ENCODE results near the gene UQCRQ. TPM values are rescaled to one million over a fixed set of nuclear protein-coding genes. Genes with fewer than 3 reads are reported as not detected.

The UQCRQ gene
- total and polyA plus RNA-seq, 2 of the 13 experiments (the other 11 are each of a cell fraction or from before 2014, with no cell fraction given) = 257 to 575 TPM

- TF ChIP-seq SIX1 (CRISPR knock-in tag; IDR thresholded peaks at IDR 0.05; ENCODE audit: borderline replicate concordance) (no peak), CEBPG (CRISPR knock-in tag; IDR thresholded peaks at IDR 0.05) (no peak), ATF5 (CRISPR knock-in tag; IDR thresholded peaks at IDR 0.05; ENCODE audit: low read depth) (no peak), ZNF788 (CRISPR knock-in tag; IDR thresholded peaks at IDR 0.05; ENCODE audit: borderline replicate concordance) (peak; percentile 27; the same call in 1 of the 2 replicates), ZNF329 (CRISPR knock-in tag; IDR thresholded peaks at IDR 0.05; ENCODE audit: low read depth) (no peak), ZNF777 (CRISPR knock-in tag; IDR thresholded peaks at IDR 0.05) (peak; percentile 98), FOXC1 (CRISPR knock-in tag; IDR thresholded peaks at IDR 0.05; ENCODE audit: borderline replicate concordance) (no peak), KLF9 (CRISPR knock-in tag; IDR thresholded peaks at IDR 0.05; ENCODE audit: low read depth) (no peak), NFYC (CRISPR knock-in tag; IDR thresholded peaks at IDR 0.05) (no peak), ZNF326 (CRISPR knock-in tag; IDR thresholded peaks at IDR 0.05; ENCODE audit: borderline replicate concordance) (no peak), RCOR2 (CRISPR knock-in tag; IDR thresholded peaks at IDR 0.05) (no peak), ZNF10 (CRISPR knock-in tag; IDR thresholded peaks at IDR 0.05; ENCODE audit: borderline replicate concordance, low read depth) (no peak), GZF1 (CRISPR knock-in tag; IDR thresholded peaks at IDR 0.05) (0 out of 2 replicates have a peak, but pooled peaks have one; percentile 69), PHB2 (IDR thresholded peaks at IDR 0.05; ENCODE audit: partially characterized antibody) (no peak), SRSF9 (IDR thresholded peaks at IDR 0.05; ENCODE audit: borderline replicate concordance, insufficient read depth, low read depth, low read length, poor library complexity, severe bottlenecking) (no peak), FUBP1 (CRISPR knock-in tag; IDR thresholded peaks at IDR 0.05; ENCODE audit: borderline replicate concordance) (no peak), HMGXB3 (CRISPR knock-in tag; IDR thresholded peaks at IDR 0.05; ENCODE audit: borderline replicate concordance) (no peak; the same call in 1 of the 2 replicates), CC2D1A (CRISPR knock-in tag; IDR thresholded peaks at IDR 0.05) (no peak), ZNF18 (CRISPR knock-in tag; IDR thresholded peaks at IDR 0.05; ENCODE audit: insufficient replicate concordance) (no peak), MBNL3 (CRISPR knock-in tag; conservative IDR thresholded peaks at IDR 0.05) (no peak), NCOA5 (CRISPR knock-in tag; IDR thresholded peaks at IDR 0.05) (no peak), BRCA1 (CRISPR knock-in tag; IDR thresholded peaks at IDR 0.05) (no peak), KLF11 (CRISPR knock-in tag; IDR thresholded peaks at IDR 0.05) (no peak)
Measured at GRCh38 chr5:132829742-132830435, 36.6 kb upstream of the UQCRQ start (continued).
